Fibroblast of skin of back (primary cell): ENCODE data around the gene SLC7A1.

Experiments
- DNase-seq: peaks from one replicate; pipeline ENCODE4 v3.0.0-alpha.2; 2013

The SLC7A1 gene

DNA sequence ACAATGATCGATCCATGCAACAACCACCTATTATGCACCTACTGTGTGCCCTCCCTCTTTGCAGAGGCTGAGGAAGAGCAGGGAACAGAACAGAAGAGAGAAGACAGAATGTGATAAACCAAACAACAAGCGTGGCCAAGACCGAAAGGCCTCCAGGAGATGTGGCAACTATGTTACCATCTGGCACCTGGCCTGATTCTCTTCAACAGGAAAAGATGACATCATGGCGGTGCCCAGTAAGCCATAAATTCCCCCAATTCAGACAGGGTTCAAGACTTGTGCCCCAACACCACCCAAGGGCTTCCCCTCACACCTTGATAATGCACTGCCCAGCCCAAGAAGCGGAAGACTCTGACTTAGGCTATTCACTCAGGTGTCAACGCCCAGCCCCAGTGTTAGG lies 44.3 kb downstream of the SLC7A1 start:
- DNase-seq: no peak

DNA sequence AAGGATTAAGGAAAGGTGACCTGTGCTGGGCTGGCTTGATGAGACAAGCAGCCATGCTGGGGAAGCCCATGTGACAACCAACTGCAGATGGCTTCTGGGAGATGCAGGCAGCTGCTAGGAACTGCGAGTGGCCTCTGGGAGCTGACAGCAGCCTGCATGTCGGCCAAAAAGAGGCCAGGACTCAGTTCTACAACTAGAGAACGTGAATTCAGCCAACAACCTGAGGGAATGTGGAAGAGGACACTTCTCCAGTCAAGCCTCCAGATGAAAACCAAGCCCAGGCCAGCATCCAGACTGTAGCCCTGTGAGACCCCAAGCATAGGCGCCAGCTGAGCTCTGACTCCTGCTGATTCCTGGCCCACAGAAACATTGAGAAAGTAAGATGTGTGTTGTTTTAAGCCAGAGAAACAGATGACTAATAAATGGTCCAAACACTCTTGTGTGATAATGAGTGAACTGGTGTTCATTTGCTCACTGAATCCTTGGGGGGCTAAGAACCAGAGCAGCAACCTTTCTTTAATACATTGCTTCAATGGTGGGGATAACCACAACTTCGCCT lies 45.0 kb downstream of the SLC7A1 start:
- DNase-seq: peak; percentile 30

DNA sequence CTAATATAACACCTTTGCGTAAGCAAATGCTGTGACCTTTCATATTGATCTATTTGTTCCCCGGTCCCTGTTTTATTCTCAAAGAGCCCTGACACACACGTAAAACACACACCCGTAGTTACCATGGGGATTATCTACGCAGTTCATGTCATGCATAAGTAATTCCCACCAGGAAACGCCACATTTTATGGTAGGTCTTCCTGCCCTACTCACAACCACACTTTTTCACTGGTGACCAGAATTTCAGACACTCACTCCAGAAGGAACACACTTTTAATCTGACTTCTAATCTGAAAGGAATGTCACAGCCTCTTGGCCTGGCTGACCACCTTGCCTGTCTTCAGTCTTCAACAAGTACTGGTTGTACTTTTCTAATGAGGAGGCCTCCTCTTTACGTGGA lies 46.8 kb downstream of the SLC7A1 start:
- DNase-seq: peak; percentile 57

DNA sequence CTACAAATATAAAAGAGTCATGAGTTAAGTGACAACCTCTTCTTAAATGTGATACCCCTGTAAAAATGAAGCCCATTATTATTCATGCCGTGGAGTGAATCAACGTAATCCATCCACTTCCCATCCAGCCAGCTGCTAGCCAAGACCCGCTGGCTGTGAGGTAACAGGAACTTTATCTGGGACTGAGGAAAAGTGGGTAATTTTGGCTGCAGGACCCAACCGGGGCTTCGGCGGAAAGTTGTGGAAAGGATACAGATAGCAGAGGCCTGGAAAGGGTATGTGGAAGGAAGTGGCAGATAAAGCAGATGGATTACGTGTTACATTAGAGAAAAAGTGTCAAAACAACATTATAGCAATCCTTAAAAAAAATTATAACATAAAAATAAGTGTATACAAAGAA lies 48.3 kb downstream of the SLC7A1 start:
- DNase-seq: no peak

DNA sequence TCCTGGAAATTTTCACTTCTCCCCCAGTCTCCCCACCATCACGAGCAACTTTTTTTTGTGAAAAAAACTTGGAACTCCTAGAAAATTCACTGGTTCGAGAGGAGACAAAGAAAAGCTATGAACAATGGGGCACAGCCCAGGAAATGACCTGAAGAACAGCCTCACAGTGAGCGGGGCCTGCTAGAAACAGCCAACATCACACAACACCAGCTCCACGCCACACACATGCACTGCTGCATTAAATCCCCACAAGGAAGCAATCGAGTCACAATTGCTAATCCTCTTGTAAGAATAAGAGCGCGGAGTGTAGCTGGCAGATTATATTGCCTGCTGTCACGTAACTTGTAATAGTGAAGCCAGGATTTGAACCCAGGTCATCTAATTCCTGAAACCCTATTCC lies 48.8 kb downstream of the SLC7A1 start:
- no peak for DNase-seq

DNA sequence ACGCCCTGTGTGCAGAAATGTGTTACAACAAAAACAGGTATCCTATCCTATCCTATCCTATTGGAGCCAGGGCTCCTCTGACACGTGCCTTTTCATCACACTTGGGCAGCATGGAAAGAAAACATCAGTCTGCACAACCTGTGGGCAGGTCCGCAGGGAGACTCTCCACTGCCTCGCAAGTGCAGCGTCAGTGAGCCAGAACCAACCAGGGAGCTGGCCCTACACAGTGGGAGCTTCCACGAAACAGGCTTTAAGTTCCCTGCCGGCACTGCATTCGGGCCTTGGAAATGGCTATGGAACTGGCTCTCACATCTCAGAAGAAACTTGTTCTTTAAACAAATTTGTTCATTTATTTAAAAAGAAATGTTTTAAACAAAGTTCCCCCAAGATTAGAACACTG lies 49.5 kb downstream of the SLC7A1 start:
- no peak for DNase-seq

DNA sequence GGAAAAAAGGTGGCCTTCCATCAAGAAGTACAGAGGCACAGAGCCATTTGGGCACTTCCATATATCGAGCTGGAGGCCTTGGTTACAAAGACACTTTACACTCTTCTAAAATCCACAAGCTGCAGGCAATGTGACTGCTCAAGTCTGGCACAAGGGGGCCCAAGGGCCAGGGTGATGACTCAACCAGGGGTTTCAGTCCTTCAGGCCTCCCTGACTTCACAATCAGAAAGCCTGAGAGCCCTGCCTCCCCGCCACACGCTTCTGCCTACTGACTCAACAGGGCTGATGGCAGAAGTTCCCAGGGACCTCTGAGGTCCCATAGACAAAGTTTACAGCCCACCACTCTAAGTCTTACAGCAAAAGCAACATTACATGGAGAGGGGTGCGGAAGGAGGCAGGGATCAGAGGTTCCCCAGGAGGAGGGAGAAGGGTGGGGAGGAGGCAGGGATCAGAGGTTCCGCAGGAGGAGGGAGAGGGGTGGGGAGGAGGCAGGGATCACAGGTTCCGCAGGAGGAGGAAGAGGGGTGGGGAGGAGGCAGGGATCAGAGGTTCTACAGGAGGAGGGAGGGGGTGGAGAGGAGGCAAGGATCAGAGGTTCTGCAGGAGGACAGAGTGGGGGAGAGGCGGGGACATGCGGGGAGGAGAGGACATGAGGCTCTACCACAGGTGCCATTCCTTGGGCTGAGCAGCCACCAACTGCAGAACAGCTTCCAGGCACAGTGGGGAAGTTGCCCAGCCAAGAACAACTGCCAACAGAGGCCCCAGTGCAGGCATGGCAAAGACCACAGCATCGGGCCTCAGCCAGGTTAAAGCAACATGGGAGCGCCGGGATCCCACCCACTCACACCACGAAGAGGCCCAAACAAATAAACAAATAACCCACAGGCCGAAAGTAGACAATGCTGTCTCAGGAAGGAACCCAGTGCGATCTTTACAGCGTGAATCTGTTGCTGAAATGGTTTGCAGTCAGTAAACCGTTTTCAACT lies 52.0 kb downstream of the SLC7A1 start:
- DNase-seq: peak; percentile 77

DNA sequence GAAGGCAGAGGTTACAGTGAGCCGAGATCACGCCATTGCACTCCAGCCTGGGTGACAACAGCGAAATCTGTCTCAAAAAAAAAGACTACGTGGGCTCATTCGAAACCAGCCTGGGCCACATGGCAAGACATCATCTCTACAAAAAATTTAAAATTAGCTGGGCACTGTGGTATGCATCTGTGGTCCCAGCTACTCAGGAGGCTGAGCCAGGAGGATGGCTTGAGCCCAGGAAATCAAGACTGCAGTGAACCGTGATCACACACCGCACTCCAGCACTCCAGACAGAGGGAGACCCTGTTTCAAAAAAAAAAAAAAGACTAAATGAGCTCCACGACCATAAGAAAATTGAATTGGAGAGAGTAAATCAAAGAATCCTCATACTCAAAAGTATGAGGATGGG lies 53.1 kb downstream of the SLC7A1 start:
- DNase-seq: no peak

DNA sequence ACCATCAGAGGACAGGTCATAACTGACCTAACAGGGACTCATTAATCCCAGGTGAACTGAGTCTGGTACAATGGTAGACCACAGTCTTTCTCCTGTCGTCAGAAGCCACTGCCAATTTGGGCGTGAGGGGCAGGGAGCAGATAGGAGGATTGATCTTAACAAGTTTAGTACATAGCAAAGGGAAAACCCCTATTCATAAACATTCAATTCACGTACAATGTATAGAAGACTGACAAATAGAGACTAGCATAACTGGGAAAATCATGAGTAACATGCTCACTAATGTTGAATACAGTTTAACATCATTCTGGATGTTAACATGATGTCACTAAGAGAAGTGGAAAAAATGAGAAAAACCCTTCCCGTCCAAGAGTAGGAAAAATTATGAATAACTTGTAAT lies 54.1 kb downstream of the SLC7A1 start:
- no peak for DNase-seq

DNA sequence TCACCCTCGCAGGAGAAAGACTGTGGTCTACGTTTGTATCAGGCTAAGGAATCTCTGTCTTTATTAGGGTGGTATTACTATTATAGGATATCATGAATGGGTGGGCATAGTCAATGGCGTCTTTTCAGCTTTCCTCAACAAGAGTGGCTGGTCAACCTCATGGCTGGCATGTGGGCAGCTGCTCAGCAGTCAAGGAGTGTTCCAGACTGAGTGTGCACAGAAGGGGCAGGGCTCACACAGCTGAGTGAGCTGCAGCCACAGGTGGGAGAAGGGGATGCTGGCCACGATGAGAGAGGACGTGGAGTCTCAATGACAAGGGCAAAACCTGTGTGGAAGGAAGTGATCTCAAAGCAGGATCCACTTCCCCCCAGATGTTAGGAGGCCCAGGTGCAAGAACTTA lies 54.7 kb downstream of the SLC7A1 start:
- DNase-seq: no peak

DNA sequence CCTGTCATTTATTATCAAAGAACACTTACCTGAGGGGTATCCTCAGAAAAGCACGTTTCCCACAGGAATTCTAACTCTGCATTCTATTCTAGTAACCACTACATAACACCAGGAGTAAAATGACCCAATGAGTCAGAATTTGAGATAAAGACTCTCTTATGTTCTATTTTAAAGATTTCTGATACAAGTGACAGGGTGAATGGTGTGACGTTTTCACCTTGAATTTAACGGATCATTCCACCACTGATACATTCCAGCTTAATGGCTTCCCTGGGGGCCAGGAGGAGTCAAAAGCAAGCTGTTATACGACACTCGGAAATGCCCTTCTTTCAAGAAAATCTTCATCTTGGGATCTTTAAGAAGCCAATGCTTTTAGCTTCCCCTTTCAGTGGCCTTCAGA lies 55.2 kb downstream of the SLC7A1 start:
- no peak for DNase-seq

DNA sequence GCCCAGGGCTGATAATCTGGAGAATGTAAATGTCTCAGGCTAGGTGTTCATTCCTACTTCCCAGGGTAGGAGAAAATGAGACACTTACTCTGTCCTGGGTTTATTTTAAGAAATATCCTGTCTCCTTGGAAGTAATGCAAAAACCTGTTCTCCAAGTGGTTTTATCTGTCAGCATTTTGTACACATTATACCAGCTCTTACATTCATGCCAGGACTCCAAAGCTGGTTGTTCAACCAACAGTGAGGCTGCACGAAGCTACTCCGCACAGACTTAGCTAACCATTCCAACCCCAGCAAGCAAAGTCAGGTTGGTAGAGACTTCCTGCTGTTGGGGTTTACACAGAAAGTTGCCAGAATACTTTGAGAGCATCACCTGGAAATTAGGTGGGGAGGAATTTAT lies 55.6 kb downstream of the SLC7A1 start:
- DNase-seq: no peak

DNA sequence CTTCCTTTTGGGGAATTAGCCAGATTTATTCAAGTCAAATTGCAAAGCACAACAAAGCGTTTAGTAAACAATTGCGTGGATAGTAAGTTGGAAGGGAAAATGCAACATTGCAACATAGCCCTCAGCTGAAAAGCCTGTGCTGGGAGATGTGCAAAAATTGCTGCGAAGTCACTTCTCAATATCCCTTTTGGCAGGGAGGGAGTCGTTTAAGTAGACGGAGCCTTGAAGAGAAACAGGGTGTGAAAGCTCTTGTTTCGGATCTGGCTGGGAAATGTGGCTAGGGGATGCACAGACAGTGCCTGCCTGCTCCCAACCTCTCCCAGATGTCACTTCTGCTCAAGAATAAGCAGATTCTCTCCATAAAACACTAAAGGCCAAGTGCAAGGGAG lies 56.8 kb downstream of the SLC7A1 start:
- no peak for DNase-seq

DNA sequence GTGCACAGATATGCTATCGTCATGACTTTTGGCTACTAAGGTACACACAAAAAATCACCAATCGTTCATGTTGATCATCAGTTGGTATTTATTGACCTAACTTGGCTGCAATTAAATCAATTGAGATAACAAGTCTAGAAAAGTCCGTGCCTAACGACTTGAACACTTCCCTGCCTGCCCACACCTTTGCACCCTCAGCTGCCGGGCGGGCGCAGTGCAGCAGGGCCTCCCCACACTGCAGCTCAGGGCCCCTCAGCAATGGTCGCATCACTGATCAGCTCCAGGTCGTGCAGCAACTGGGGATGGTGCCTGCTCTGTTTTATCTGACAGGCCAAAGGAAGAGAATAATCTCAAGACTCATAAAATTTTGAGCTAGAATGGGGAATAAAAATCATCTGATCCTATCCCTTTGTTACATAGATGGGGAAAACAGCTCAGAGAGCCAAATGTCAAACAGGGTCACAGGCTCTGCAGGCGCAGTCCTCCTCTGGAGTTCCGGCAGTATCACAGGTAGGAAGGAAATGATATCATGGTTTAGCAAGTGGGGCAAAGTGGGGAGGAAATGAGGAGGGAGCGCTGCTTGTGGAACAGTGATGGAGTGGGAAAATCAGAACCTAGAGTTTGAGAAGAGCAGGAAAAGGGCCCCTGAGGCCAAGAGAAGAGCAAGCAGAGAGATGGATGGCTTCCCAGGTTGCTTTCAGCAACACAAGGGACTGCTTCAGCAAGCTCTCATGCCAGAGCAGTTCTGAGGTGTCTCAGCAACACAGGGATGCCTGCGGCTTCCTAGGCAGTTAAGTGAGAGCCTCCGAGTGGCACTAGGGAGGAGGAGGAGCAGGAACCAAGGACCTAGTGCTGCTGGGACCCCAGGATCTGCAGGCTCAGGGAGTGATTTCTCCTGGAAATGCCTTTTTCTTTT lies 57.5 kb downstream of the SLC7A1 start:
- no peak for DNase-seq

DNA sequence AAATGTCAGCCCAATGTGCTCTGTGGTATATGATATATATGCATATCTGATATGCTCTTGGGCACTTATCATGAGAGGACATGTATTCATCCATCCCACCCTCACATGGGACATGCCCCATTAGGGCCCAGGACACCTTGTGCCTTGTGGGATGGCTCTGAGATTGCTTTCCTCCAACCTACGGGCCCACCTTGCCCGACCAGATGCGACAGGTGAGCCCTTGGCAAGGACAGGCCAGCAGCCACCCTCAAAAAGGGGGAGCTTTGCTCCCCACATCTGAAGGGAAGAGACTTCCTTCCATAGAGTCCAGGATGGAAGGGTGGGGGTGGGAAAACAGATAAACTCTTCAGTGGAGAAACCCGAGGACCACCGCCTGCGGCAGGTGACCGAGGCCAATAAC lies 58.6 kb downstream of the SLC7A1 start:
- DNase-seq: no peak

DNA sequence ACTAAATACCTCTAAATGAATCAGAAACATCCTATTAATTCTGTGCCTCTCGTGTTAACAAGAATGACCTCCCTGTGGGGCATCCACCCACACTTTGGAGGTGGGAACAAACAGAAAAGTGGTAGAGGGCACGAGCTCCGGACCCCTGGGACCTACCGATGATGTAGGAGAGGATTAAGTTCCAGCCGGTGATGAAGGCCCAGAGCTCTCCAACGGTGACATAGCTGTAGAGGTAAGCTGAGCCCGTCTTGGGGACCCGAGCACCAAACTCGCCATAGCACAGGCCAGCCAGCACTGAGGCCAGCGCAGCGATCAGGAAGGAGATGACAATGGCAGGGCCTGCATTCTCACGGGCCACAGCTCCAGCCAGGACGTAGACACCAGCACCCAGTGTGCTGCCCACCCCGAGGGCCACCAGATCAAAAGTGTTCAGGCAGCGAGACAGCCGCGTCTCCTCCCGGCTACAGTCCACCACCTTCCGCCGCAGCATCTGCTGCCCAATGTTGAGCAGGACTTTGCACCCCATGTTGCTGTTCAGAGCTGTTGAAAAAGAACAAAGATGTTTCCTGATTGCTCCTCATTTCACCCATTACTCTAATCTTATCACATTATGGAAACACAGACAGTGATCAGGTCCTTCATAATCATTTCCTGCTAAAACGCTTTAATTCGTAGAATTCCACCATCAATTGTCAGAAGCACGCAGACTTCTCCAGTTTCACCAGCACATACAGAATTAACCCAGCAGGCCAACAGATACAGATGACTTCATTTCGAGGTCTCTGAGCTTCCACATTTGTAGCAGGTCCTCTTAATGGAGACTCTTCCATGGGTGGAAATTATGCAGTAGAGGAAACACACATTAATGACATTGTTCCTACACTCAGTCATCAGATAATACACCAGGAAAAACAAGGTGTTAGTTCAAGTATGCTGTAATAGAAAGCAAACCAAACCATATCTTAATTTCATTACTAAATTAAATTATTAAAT lies 59.5 kb downstream of the SLC7A1 start:
- no peak for DNase-seq

DNA sequence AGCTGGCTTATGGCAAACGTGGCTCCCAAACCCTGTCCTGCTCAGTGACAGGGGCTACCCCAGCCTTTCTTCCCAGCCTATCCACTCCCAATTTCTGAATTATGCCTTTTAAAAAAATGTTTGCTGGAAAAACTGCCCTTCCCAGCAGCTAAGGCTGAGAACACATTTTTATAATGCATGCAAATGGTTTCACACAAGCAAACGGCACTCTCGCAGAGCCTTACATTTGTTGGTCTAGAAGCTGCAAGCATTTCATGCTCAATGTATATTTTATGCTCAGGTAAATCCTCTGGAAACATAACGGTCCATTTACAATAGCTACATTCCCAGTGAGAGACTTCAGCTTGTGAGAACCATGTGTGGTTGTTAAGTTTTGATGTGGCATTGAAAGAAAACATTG lies 61.4 kb downstream of the SLC7A1 start:
- no peak for DNase-seq

DNA sequence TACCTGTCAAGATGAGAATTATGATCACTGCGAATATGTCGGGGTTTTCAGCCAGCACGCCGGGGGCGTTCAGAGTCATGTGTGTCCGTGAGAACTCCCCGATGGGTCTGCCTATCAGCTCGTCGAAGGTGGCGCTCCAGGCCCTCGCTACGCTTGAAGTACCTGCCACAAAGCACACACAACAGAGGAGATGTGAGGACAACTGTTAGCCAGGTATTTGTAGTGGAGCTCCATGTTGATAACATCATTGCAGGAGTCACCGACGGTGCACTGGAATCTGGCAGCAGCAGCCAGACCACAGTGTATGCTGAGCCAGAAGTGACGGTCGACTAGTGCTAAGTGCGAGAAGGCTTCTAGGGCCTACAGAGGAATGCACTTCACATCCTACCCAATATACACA lies 62.7 kb downstream of the SLC7A1 start:
- DNase-seq: no peak

DNA sequence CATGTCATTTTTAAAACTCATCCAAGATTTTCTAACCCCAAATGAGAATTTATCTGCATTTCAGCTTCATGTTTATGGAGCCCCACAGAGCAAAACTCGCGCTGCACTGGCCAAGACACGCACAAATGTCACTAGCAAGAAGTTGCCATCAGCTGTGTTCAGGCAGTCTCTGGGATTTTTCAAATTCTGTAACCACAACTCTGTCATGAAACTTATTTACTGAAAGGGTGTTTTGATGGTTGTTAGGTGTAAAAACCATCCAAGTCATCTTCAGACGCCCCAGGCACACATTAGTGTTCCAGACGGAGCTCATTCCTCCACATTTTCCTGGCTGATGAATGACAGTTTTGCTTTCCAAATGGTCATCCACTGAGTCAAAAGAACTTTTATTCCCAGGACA lies 63.4 kb downstream of the SLC7A1 start:
- peak; percentile 38 for DNase-seq

DNA sequence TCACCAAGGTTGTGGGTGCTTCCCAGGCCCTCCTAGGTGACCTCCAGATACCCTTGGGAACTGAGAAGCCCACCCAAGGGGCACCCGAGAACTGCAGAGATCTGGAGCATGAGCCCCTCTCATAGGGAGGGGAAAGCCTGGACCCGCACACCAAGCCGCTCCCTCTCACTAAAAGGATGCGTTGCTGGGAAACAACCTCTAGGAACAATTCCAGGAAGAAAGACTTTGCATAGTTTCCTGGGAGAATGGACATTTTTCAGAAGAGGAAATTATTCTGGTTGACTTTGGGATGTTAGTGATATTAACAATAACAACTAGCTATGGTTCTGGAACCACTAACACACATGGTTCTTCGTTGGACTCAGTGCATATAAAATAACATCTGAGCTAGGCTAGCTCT lies 64.6 kb downstream of the SLC7A1 start:
- DNase-seq: no peak

DNA sequence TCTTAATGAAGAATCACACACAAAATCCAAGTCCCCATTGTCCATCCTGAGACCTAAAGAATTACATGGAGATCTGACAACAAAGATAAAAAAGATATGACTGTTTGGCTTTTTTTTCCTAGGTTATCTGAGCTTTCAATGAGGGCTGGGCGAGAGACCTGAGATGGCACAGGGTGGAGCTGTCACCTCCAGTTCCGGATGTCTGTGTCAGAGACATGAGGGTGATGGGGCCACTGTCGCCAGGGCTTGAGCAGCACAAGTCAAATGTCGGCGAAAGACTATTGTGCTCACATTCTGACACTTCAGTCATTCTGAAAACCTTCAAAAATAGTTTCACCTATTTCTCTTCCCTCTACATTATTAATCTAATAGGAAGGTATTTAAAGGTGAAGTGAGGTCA lies 65.7 kb downstream of the SLC7A1 start:
- no peak for DNase-seq

DNA sequence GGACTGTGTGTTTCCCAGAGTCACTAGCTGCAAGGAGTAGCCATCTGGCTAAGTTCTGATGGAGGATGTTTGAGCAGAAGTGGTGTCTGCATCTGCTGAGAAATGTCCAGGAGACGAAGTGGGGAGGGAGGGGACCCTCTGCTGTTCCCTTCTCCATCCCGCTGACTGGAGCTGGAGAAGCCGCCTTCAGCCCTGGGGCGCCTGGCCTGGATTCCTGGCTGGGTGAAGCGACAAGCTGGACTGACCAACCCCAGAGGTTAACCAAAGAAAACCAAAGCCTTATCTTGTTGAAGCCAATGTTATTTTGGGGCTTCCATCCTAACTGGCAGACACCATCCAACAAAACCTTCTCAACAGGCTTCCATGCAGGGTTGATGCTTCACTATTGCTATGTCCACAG lies 67.6 kb downstream of the SLC7A1 start:
- no peak for DNase-seq
